Liver (tissue), 9 donors: ENCODE results near the gene UNC5B. TPM values are rescaled to one million over a fixed set of nuclear protein-coding genes. Genes with fewer than 3 reads are reported as not detected.

Source experiments
- DNase-seq: peaks from one replicate; pipeline ENCODE4 v3.0.0-alpha.2; 2017; ENCODE audit warnings: low spot score
- H3K27ac ChIP-seq, 2 donors: one replicate each; pipeline ENCODE4 v1.7.0; 2013; ENCODE audit warnings: inconsistent platforms in 2 of 2, low read length in 2 of 2, control low read depth in 1 of 2, low read depth in 1 of 2, mild to moderate bottlenecking in 1 of 2
- H3K27me3 ChIP-seq, 4 donors: one replicate each; pipeline versions ENCODE4 v1.6.1 to v1.7.0; 2013; ENCODE audit warnings: low read length in 3 of 4, inconsistent platforms in 1 of 4, mild to moderate bottlenecking in 1 of 4, moderate library complexity in 1 of 4; ENCODE audit not compliant: control insufficient read depth in 4 of 4, insufficient read depth in 4 of 4
- H3K36me3 ChIP-seq, 4 donors: one replicate each; pipeline versions ENCODE4 v1.6.1 to v1.7.0; 2013; ENCODE audit warnings: low read length in 3 of 4, mild to moderate bottlenecking in 3 of 4, low read depth in 1 of 4, moderate library complexity in 1 of 4; ENCODE audit not compliant: control insufficient read depth in 4 of 4, insufficient read depth in 3 of 4
- H3K4me1 ChIP-seq, 4 donors: one replicate each; pipeline versions ENCODE4 v1.6.1 to v1.7.0; 2013; ENCODE audit warnings: low read length in 3 of 4, mild to moderate bottlenecking in 3 of 4, moderate library complexity in 1 of 4; ENCODE audit not compliant: control insufficient read depth in 4 of 4, insufficient read depth in 4 of 4
- H3K4me3 ChIP-seq, 3 donors: one replicate each; pipeline versions ENCODE4 v1.6.1 to v1.7.0; 2013; ENCODE audit warnings: low read length in 3 of 3, control low read depth in 1 of 3, low read depth in 1 of 3, mild to moderate bottlenecking in 1 of 3
- H3K9ac ChIP-seq, 2 donors: one replicate each; pipeline ENCODE4 v1.7.0; 2013; ENCODE audit warnings: low read length in 2 of 2, mild to moderate bottlenecking in 2 of 2, moderate library complexity in 2 of 2, control low read depth in 1 of 2, low read depth in 1 of 2
- H3K9me3 ChIP-seq, 4 donors: one replicate each; pipeline versions ENCODE4 v1.6.1 to v1.7.0; 2013; ENCODE audit warnings: low read length in 3 of 4; ENCODE audit not compliant: control insufficient read depth in 4 of 4
- ATF3 ChIP-seq: IDR thresholded peaks from 2 replicates; pipeline ENCODE4 v1.6.1; 2016; ENCODE audit warnings: antibody characterized with exemption
- CTCF ChIP-seq: fragments of 150-350 bp; IDR thresholded peaks from 2 replicates; pipeline ENCODE4 v1.5.1; 2017; ENCODE audit warnings: improper control_type of control experiment, low read depth, low read length; ENCODE audit not compliant: missing input control
- EGR1 ChIP-seq, 2 donors: IDR thresholded peaks; 2 replicates each; pipeline ENCODE4 v1.6.1; 2016 to 2018; ENCODE audit warnings: antibody characterized with exemption in 2 of 2, low read depth in 2 of 2
- FOXA1 ChIP-seq: IDR thresholded peaks from 2 replicates; pipeline ENCODE4 v1.6.1; 2016; ENCODE audit warnings: antibody characterized with exemption
- FOXA2 ChIP-seq: IDR thresholded peaks from 2 replicates; pipeline ENCODE4 v1.6.1; 2016; ENCODE audit warnings: antibody characterized with exemption
- GABPA ChIP-seq, 2 donors: IDR thresholded peaks in 1 of 2; conservative IDR thresholded peaks in 1 of 2; 2 replicates each; pipeline ENCODE4 v1.6.1; 2016; ENCODE audit warnings: antibody characterized with exemption in 2 of 2, mild to moderate bottlenecking in 1 of 2, moderate library complexity in 1 of 2
- HNF4A ChIP-seq, 2 donors: conservative IDR thresholded peaks; 2 replicates each; pipeline ENCODE4 v1.6.1; 2016; ENCODE audit warnings: antibody characterized with exemption in 2 of 2, mild to moderate bottlenecking in 2 of 2
- HNF4G ChIP-seq: IDR thresholded peaks from 2 replicates; pipeline ENCODE4 v1.6.1; 2016; ENCODE audit warnings: antibody characterized with exemption
- JUND ChIP-seq, 2 donors: IDR thresholded peaks; 2 replicates each; pipeline ENCODE4 v1.6.1; 2016; ENCODE audit warnings: antibody characterized with exemption in 2 of 2
- MAX ChIP-seq: IDR thresholded peaks from 2 replicates; pipeline ENCODE4 v1.6.1; 2016; ENCODE audit warnings: antibody characterized with exemption
- RAD21 ChIP-seq, 2 donors: IDR thresholded peaks; 2 replicates each; pipeline ENCODE4 v1.6.1; 2016; ENCODE audit warnings: antibody characterized with exemption in 2 of 2, mild to moderate bottlenecking in 2 of 2
- REST ChIP-seq: IDR thresholded peaks from 2 replicates; pipeline ENCODE4 v1.6.1; 2016; ENCODE audit warnings: antibody characterized with exemption, mild to moderate bottlenecking
- SP1 ChIP-seq: IDR thresholded peaks from 2 replicates; pipeline ENCODE4 v1.6.1; 2018; ENCODE audit warnings: antibody characterized with exemption, mild to moderate bottlenecking
- TAF1 ChIP-seq: conservative IDR thresholded peaks from 2 replicates; pipeline ENCODE4 v1.6.1; 2016; ENCODE audit warnings: antibody characterized with exemption, mild to moderate bottlenecking
- ZBTB33 ChIP-seq: IDR thresholded peaks from 2 replicates; pipeline ENCODE4 v1.6.1; 2016; ENCODE audit warnings: antibody characterized with exemption
- WGBS: extraction: QIAGEN DNeasy Blood & Tissue Kit; methylation state at CpG from one replicate; pipeline ENCODE4 v1.1.7; 2013; 5-methylcytosine and 5-hydroxymethylcytosine counted together
- polyA plus RNA-seq, 2 donors: library from polyadenylated mRNA; stranded (reverse) in 1 of 2; unstranded in 1 of 2; fragments of 200-250 nt in 1 of 2; fragments of >200 nt in 1 of 2; fragmentation: Nextera tagmentation in 1 of 2; extraction: Ambion mirVana in 1 of 2; gene quantifications; one replicate each; pipeline versions ENCODE4 v1.2.1 to v1.2.3, GENCODE V29; 2013 to 2015
- total RNA-seq, 2 donors: library from RNA; depleted of rRNA; stranded (reverse); fragments of >200 nt; gene quantifications; one replicate each; pipeline ENCODE4 v1.2.3, GENCODE V29; 2014
- donor health status: healthy.
- donor health status: healthy.
- donor health status: healthy.
- donor health status: healthy.
- donor health status: healthy.

The UNC5B gene
- total and polyA plus RNA-seq, 4 donors, result 0.56 to 1.8 (median 1.3) TPM

GRCh38 chr10:71238626-71239025 lies 26.3 kb downstream of the UNC5B start:
- peaks cover 0 to 20% (median 1%) of the 10 kb centered on the region in 4 donors for H3K4me1 ChIP-seq
- no peaks in the 10 kb centered on the region for H3K9me3 ChIP-seq
- 91% methylated on average over 4 of the region's 4 CpGs for WGBS
- H3K27ac ChIP-seq, result no peak overlapping the region
- H3K27me3 ChIP-seq, result no peaks in the 10 kb centered on the region
- no peak for TF ChIP-seq MAX
- no peak for TF ChIP-seq ZBTB33
- no peak for TF ChIP-seq FOXA2
- TF ChIP-seq TAF1, result no peak
- TF ChIP-seq FOXA1, result no peak
- no peak for TF ChIP-seq ATF3
- no peak for TF ChIP-seq GABPA (IDR thresholded peaks at IDR 0.05 in 1 of 2, conservative IDR thresholded peaks at IDR 0.05 in 1 of 2)
- no peak for TF ChIP-seq EGR1 (IDR thresholded peaks at IDR 0.05; ENCODE audit: low read depth in 2 of 2)
- TF ChIP-seq HNF4A (conservative IDR thresholded peaks at IDR 0.05), result no peak
- no peak for TF ChIP-seq HNF4G
- TF ChIP-seq CTCF, result no peak
- no peak for TF ChIP-seq RAD21 (IDR thresholded peaks at IDR 0.05)
- TF ChIP-seq SP1, result no peak
- TF ChIP-seq REST, result no peak
- no peaks in the 10 kb centered on the region for H3K36me3 ChIP-seq
- H3K4me3 ChIP-seq, result no peak overlapping the region
- DNase-seq, result no peak
- H3K9ac ChIP-seq, result no peak overlapping the region

GRCh38 chr10:71239131-71239915 lies 27.0 kb downstream of the UNC5B start:
- H3K9ac ChIP-seq, result no peak overlapping the region
- H3K4me3 ChIP-seq, result no peak overlapping the region
- H3K9me3 ChIP-seq, result no peaks in the 10 kb centered on the region
- no peaks in the 10 kb centered on the region for H3K36me3 ChIP-seq
- TF ChIP-seq FOXA2 (no peak), ZBTB33 (no peak), GABPA (IDR thresholded peaks at IDR 0.05 in 1 of 2, conservative IDR thresholded peaks at IDR 0.05 in 1 of 2) (no peak), JUND (IDR thresholded peaks at IDR 0.05) (no peak)
- H3K27ac ChIP-seq, result no peak overlapping the region
- 82% methylated on average over 13 of the region's 13 CpGs for WGBS
- peaks cover 0 to 18% (median 1%) of the 10 kb centered on the region in 4 donors for H3K4me1 ChIP-seq
- no peaks in the 10 kb centered on the region for H3K27me3 ChIP-seq
- DNase-seq, result no peak
